ENCODE measurements around the gene LSAMP.

- TF ChIP-seq, protein P1, sequence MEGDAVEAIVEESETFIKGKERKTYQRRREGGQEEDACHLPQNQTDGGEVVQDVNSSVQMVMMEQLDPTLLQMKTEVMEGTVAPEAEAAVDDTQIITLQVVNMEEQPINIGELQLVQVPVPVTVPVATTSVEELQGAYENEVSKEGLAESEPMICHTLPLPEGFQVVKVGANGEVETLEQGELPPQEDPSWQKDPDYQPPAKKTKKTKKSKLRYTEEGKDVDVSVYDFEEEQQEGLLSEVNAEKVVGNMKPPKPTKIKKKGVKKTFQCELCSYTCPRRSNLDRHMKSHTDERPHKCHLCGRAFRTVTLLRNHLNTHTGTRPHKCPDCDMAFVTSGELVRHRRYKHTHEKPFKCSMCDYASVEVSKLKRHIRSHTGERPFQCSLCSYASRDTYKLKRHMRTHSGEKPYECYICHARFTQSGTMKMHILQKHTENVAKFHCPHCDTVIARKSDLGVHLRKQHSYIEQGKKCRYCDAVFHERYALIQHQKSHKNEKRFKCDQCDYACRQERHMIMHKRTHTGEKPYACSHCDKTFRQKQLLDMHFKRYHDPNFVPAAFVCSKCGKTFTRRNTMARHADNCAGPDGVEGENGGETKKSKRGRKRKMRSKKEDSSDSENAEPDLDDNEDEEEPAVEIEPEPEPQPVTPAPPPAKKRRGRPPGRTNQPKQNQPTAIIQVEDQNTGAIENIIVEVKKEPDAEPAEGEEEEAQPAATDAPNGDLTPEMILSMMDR (IDR thresholded peaks at IDR 0.05), result no peak
- TF ChIP-seq POLR2A (IDR thresholded peaks at IDR 0.05), result no peak
Measured at GRCh38 chr3:116445990-116446389, 703 bp upstream of the LSAMP start.

Measured in esophagus squamous epithelium (tissue), 4 donors.